IPS-18a (cell line): Measurements from ENCODE around the gene TPH2.

Source experiments
- H3K27ac ChIP-seq: one replicate; pipeline ENCODE4 v1.5.1; 2013; ENCODE audit warnings: low read length
- H3K27me3 ChIP-seq: one replicate; pipeline ENCODE4 v1.6.1; 2013; ENCODE audit warnings: mild to moderate bottlenecking, low read length; ENCODE audit not compliant: control insufficient read depth, insufficient read depth
- H3K36me3 ChIP-seq: one replicate; pipeline ENCODE4 v1.6.1; 2013; ENCODE audit warnings: low read depth, low read length; ENCODE audit not compliant: control insufficient read depth
- H3K4me1 ChIP-seq: one replicate; pipeline ENCODE4 v1.6.1; 2013; ENCODE audit warnings: low read depth, low read length; ENCODE audit not compliant: control insufficient read depth
- H3K4me3 ChIP-seq: one replicate; pipeline ENCODE4 v1.5.1; 2013; ENCODE audit warnings: low read length
- H3K9ac ChIP-seq: one replicate; pipeline ENCODE4 v1.6.1; 2013; ENCODE audit warnings: mild to moderate bottlenecking, low read length, moderate library complexity
- H3K9me3 ChIP-seq: one replicate; pipeline ENCODE4 v1.6.1; 2013; ENCODE audit warnings: low read depth, low read length; ENCODE audit not compliant: control insufficient read depth

The TPH2 gene

GRCh38 chr12:71945883-71946282 is 7.2 kb downstream of the TPH2 start:
- no peaks in the 10 kb centered on the region for H3K27me3 ChIP-seq
- no peaks in the 10 kb centered on the region for H3K9me3 ChIP-seq
- H3K36me3 ChIP-seq = no peaks in the 10 kb centered on the region
- no peak overlapping the region for H3K27ac ChIP-seq
- H3K4me3 ChIP-seq = no peak overlapping the region
- no peak overlapping the region for H3K9ac ChIP-seq
- H3K4me1 ChIP-seq = peaks cover 79% of the 10 kb centered on the region

DNA sequence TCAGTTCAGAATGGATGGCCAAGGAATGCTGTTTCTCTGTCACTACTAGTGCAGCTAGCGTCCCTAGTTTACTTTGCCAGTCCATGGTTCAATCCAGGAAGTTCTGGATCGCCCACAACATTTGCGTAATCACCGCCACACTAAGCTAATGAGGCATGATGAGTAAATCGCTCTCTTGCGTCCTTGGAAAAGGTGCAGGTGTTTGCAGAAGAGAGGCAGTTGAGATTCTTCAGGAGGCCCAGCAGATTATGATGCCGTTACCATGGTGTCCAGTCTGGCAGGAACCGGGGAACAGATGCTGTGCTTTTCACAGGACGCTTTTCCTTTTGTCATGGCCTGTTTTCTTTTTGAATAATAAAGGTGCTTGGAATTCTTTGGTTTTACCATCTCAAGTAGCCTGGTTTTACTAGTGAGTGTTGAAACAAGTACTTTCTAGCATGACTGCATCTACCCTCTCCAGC is 9.0 kb downstream of the TPH2 start:
- H3K27ac ChIP-seq = peak overlapping the region; percentile 97
- H3K9ac ChIP-seq = peak overlapping the region; percentile 69
- H3K4me3 ChIP-seq = peak overlapping the region; percentile 44

GRCh38 chr12:71948390-71948789 is 9.7 kb downstream of the TPH2 start:
- H3K27ac ChIP-seq = peak overlapping the region; percentile 99
- H3K4me3 ChIP-seq = peak overlapping the region; percentile 38
- H3K36me3 ChIP-seq = no peaks in the 10 kb centered on the region
- peak overlapping the region; percentile 69 for H3K9ac ChIP-seq
- no peaks in the 10 kb centered on the region for H3K27me3 ChIP-seq
- H3K9me3 ChIP-seq = no peaks in the 10 kb centered on the region
- H3K4me1 ChIP-seq = peaks cover 71% of the 10 kb centered on the region

More for the DNA sequence above, 9.0 kb downstream of the TPH2 start:
- no peaks in the 10 kb centered on the region for H3K9me3 ChIP-seq
- H3K36me3 ChIP-seq = no peaks in the 10 kb centered on the region
- no peaks in the 10 kb centered on the region for H3K27me3 ChIP-seq
- peaks cover 68% of the 10 kb centered on the region for H3K4me1 ChIP-seq

DNA sequence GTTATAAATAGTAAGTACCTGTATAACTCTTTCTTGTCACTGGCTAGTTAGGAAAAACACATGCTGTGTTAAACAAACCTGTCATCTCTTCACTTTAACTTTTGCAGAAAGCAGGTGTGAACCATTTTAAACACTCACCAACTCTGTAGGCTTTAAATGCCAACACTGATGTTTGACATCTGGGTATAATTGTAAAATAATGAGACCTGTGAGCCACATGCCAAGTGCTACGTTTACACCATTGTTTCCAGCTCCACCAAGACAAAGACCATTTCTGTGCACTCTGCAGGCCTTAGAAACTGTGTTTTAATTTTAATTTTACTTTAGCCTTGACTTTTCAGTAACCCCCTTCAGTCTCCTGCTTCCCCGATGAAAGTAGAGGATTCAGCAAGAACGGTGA is 11.0 kb downstream of the TPH2 start:
- Histone ChIP-seq H3K4me1 (peaks cover 71% of the 10 kb centered on the region), H3K4me3 (no peak overlapping the region), H3K27ac (peak overlapping the region; percentile 64)

DNA sequence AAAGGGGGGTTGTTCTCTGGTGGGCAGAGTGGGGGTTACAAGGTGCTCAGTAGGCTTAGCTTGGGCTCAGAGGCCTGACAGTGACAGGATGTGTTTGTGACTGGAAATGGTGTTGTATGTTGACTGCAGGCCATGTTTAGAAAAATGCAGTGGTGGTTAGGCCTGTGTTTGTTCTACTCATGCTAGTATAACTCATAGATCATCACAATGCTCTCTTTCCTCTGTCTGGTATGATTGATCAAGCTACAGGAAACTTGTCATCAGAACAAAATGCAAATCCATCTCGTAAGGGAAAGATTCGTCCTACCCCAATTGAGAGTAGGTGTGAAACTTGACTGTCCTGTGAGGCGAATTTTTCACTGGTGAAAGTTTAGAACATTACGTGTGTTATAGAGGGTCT is 11.8 kb downstream of the TPH2 start:
- H3K4me3 ChIP-seq = no peak overlapping the region
- peaks cover 64% of the 10 kb centered on the region for H3K4me1 ChIP-seq
- H3K36me3 ChIP-seq = no peaks in the 10 kb centered on the region
- no peaks in the 10 kb centered on the region for H3K27me3 ChIP-seq
- no peak overlapping the region for H3K27ac ChIP-seq
- no peaks in the 10 kb centered on the region for H3K9me3 ChIP-seq
- H3K9ac ChIP-seq = peak overlapping the region; percentile 56

More for the DNA sequence above, 11.0 kb downstream of the TPH2 start:
- H3K36me3 ChIP-seq = no peaks in the 10 kb centered on the region
- no peaks in the 10 kb centered on the region for H3K27me3 ChIP-seq
- H3K9ac ChIP-seq = peak overlapping the region; percentile 56
- H3K9me3 ChIP-seq = no peaks in the 10 kb centered on the region

DNA sequence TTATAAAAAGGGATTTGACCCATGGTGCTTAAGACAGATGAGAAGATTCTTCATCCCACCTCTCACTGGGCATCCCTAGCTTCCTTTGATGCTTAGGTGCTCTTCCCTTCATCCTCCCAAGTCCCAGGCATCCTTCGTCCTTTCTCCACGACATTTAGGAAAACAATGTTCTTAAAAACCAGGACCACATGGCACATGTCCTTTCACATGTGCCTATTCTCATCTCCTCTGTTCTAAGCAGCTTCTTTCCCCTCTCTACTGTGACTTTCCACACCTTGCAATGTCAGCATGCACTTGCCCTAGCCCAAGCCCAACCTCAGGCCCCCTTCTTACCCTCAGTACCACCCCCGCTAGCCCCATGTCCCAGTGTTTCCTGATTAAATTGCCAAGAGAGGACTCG is 12.2 kb downstream of the TPH2 start:
- Histone ChIP-seq H3K4me1 (peaks cover 60% of the 10 kb centered on the region), H3K36me3 (no peaks in the 10 kb centered on the region), H3K4me3 (no peak overlapping the region), H3K27ac (no peak overlapping the region), H3K27me3 (no peaks in the 10 kb centered on the region), H3K9ac (no peak overlapping the region), H3K9me3 (no peaks in the 10 kb centered on the region)

GRCh38 chr12:71954083-71954778 is 15.6 kb downstream of the TPH2 start:
- no peak overlapping the region for H3K4me3 ChIP-seq

GRCh38 chr12:71954861-71955260 is 16.2 kb downstream of the TPH2 start:
- Histone ChIP-seq H3K27me3 (no peaks in the 10 kb centered on the region), H3K9ac (no peak overlapping the region), H3K4me1 (peaks cover 37% of the 10 kb centered on the region), H3K36me3 (no peaks in the 10 kb centered on the region), H3K9me3 (no peaks in the 10 kb centered on the region), H3K4me3 (no peak overlapping the region), H3K27ac (no peak overlapping the region)

More at GRCh38 chr12:71954083-71954778, 15.6 kb downstream of the TPH2 start:
- H3K9me3 ChIP-seq = no peaks in the 10 kb centered on the region
- no peaks in the 10 kb centered on the region for H3K36me3 ChIP-seq
- no peak overlapping the region for H3K9ac ChIP-seq
- no peak overlapping the region for H3K27ac ChIP-seq
- H3K27me3 ChIP-seq = no peaks in the 10 kb centered on the region
- peaks cover 39% of the 10 kb centered on the region for H3K4me1 ChIP-seq

DNA sequence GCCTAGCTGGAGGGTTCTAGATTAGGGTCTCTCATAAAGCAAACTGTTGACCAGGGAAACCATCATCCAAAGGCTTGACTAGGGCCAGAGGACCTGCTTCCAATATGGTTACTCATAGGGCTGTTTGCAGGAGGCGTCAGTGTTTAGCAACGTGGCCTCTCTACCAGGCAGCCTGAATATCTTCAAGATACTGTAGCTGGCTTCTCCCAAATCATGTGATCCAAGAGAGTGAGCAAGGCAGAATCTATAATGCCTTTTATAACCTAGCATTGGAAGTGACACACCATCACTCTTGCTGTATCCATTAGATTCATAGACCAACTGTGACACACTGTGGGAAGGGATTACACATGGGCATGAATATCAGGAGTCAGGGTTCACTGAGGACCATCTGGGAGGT is 17.3 kb downstream of the TPH2 start:
- Histone ChIP-seq H3K4me1 (peaks cover 26% of the 10 kb centered on the region), H3K4me3 (no peak overlapping the region), H3K9me3 (no peaks in the 10 kb centered on the region), H3K27ac (no peak overlapping the region), H3K27me3 (no peaks in the 10 kb centered on the region), H3K9ac (no peak overlapping the region), H3K36me3 (no peaks in the 10 kb centered on the region)

GRCh38 chr12:71958056-71958455 is 19.4 kb downstream of the TPH2 start:
- Histone ChIP-seq H3K9me3 (no peaks in the 10 kb centered on the region), H3K4me1 (peaks cover 23% of the 10 kb centered on the region), H3K36me3 (no peaks in the 10 kb centered on the region), H3K9ac (no peak overlapping the region), H3K4me3 (no peak overlapping the region), H3K27me3 (no peaks in the 10 kb centered on the region), H3K27ac (no peak overlapping the region)

DNA sequence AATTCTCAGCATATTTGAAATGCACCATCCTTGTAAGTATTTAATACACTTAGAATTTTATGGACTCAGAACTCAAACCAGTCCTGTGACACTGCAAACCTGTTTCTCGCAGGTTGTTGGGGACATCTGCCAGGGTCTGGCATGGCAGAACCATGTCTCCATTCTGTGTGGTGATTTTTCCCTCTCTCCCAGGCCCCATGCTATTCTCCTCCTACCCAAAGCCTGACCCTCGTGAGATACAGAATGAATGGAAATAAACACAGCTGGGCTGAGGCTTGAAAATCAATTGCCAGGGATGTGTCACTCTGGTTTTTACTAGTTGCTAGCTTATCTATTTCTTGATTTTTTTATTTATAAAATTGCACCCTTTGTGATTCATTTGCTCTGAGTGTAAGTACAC is 19.8 kb downstream of the TPH2 start:
- Histone ChIP-seq H3K4me3 (no peak overlapping the region), H3K36me3 (no peaks in the 10 kb centered on the region), H3K9me3 (no peaks in the 10 kb centered on the region), H3K27me3 (no peaks in the 10 kb centered on the region), H3K4me1 (peaks cover 21% of the 10 kb centered on the region), H3K9ac (no peak overlapping the region), H3K27ac (no peak overlapping the region)

DNA sequence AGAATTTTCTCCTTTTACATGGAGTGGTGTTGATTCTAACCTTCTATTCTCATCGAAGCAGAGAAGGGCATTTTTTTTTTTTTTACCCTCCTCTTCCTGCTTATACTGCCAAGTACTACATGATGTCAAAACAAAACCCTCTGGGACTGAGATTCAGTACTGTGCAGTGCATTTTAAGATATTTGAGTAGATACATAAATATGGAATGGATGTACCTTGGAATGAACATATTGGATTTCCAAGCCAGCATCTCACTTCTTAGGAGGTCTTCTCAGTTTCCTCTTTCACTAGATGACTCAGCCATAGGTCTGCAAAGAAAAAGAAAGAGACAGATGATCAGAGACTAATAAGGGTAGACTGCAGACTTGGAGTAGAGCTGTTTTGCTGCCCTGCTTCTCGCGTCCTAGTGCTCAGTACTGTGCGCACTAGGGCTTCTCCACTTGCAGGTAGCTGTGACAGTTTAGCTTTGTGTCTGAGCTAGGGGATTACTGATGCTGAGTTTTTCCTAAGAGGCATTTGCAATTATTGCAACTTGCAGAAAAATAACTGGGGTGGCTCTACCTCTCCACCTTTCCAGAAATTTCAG is 20.4 kb downstream of the TPH2 start:
- no peaks in the 10 kb centered on the region for H3K27me3 ChIP-seq
- no peaks in the 10 kb centered on the region for H3K9me3 ChIP-seq
- peaks cover 19% of the 10 kb centered on the region for H3K4me1 ChIP-seq
- no peak overlapping the region for H3K4me3 ChIP-seq
- H3K36me3 ChIP-seq = no peaks in the 10 kb centered on the region
- H3K9ac ChIP-seq = no peak overlapping the region
- H3K27ac ChIP-seq = no peak overlapping the region
